IMR-90 (cell line): ENCODE data around the gene TRPM3.

Source experiments
- CEBPB ChIP-seq: IDR thresholded peaks from 2 replicates; pipeline ENCODE4 v1.6.1; 2012; ENCODE audit warnings: low read depth, low read length, improper control_type of control experiment
- CTCF ChIP-seq: conservative IDR thresholded peaks from 2 replicates; pipeline ENCODE4 v1.5.1; 2012; ENCODE audit warnings: mild to moderate bottlenecking, low read depth, low read length, improper control_type of control experiment
- ELK1 ChIP-seq: fragments of 150-350 bp; IDR thresholded peaks from 2 replicates; pipeline ENCODE4 v1.6.1; 2016; ENCODE audit warnings: low read depth, mild to moderate bottlenecking, low read length, moderate library complexity, borderline replicate concordance
- FOS ChIP-seq: fragments of 150-350 bp; IDR thresholded peaks from 2 replicates; pipeline ENCODE4 v1.6.1; 2016; ENCODE audit warnings: low read depth, low read length
- MAFK ChIP-seq: IDR thresholded peaks from 2 replicates; pipeline ENCODE4 v1.6.1; 2012; ENCODE audit warnings: low read depth, low read length, improper control_type of control experiment
- MXI1 ChIP-seq: IDR thresholded peaks from 2 replicates; pipeline ENCODE4 v1.6.1; 2012; ENCODE audit warnings: low read depth, mild to moderate bottlenecking, low read length, moderate library complexity, borderline replicate concordance
- POLR2A ChIP-seq: IDR thresholded peaks from 2 replicates; pipeline ENCODE4 v1.6.1; 2012; ENCODE audit warnings: mild to moderate bottlenecking, low read depth, low read length
- RCOR1 ChIP-seq: IDR thresholded peaks from 2 replicates; pipeline ENCODE4 v1.6.1; 2012; ENCODE audit warnings: mild to moderate bottlenecking, low read length, improper control_type of control experiment; ENCODE audit not compliant: insufficient replicate concordance
- RFX5 ChIP-seq: IDR thresholded peaks from 2 replicates; pipeline ENCODE4 v1.8.0; 2012; ENCODE audit warnings: low read depth, mild to moderate bottlenecking, low read length, moderate library complexity
- TF ChIP-seq, protein P1 (sequence below): fragments of 150-350 bp; IDR thresholded peaks from 2 replicates; pipeline ENCODE4 v1.6.1; 2017; ENCODE audit warnings: mild to moderate bottlenecking, antibody characterized with exemption, low read length, low read depth

DNA sequence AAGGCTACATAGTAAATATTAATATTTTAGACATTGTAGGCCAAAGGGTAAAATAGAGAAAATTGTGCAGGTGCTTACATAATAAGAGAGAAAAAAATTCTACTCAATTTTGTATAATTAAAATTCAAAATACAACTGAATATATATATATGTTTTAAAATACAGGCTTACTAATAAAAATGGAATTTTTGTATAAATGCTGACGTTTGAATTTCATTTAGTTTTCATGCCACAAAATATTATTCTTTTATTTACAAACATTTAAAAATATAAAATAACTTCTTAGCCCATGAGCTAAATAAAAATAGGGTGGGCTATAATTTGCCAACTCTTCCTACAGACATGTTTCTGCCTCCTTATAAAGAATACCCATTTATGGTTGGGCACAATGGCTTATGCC, 328.6 kb downstream of the TRPM3 start:
- TF ChIP-seq CTCF (no peak), POLR2A (no peak), ELK1 (no peak), FOS (no peak), RFX5 (no peak), MXI1 (no peak), CEBPB (no peak), RCOR1 (no peak), MAFK (peak; percentile 63)
- TF ChIP-seq, protein P1, sequence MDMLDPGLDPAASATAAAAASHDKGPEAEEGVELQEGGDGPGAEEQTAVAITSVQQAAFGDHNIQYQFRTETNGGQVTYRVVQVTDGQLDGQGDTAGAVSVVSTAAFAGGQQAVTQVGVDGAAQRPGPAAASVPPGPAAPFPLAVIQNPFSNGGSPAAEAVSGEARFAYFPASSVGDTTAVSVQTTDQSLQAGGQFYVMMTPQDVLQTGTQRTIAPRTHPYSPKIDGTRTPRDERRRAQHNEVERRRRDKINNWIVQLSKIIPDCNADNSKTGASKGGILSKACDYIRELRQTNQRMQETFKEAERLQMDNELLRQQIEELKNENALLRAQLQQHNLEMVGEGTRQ = no peak
